Stomach (tissue), 4 donors: ENCODE results near the gene CREB3L1.
A peak's percentile ranks its signal among the peaks of the same experiment; 100 is the strongest.

Experiments used
- CTCF ChIP-seq, 7 experiments: fragments of 450-650 bp in 4 of 7; fragments of 200-600 bp in 3 of 7; sonication (generic) in 3 of 7; IDR thresholded peaks; one replicate each; pipeline ENCODE4 v1.5.1; 2016 to 2019; ENCODE audit warnings: antibody characterized with exemption in 7 of 7, control low read depth in 2 of 7, mild to moderate bottlenecking in 1 of 7
- EP300 ChIP-seq: sonication (generic); formaldehyde crosslinking; IDR thresholded peaks from one replicate; pipeline ENCODE4 v1.6.1; 2017; ENCODE audit warnings: antibody characterized with exemption
- POLR2AphosphoS5 ChIP-seq, 3 donors: sonication (generic); formaldehyde crosslinking; IDR thresholded peaks; one replicate each; pipeline ENCODE4 v1.6.1; 2016; ENCODE audit warnings: antibody characterized with exemption in 3 of 3

GRCh38 chr11:46367916-46368267, 90.4 kb downstream of the CREB3L1 start:
- TF ChIP-seq CTCF (IDR thresholded peaks at IDR 0.05), result peak in 1 of 7 experiments; percentile 31
- no peak for TF ChIP-seq POLR2AphosphoS5 (IDR thresholded peaks at IDR 0.05)
- no peak for TF ChIP-seq EP300
